HG03342 (cell line): ENCODE data around the gene SP140.
"Not testable (repeated sequence)": the region's sequence is repeated elsewhere in the genome, so short reads cannot be mapped to it uniquely, and the experiment has no call there.

ENCODE experiments used
- ATAC-seq: cut with Tn5 transposase; IDR thresholded peaks from one replicate; pipeline ENCODE4 v1.9.1; 2021; ENCODE audit warnings: mild to moderate bottlenecking, moderate library complexity; ENCODE audit not compliant: unreplicated experiment

SP140 gene

GRCh38 chr2:230225486-230225885 lies at the start of gene SP140:
TSS of gene SP140 (plus strand) at chr2:230225736. CDS start at chr2:230225845, 109 bp downstream.
- peak; percentile 64 for ATAC-seq

DNA sequence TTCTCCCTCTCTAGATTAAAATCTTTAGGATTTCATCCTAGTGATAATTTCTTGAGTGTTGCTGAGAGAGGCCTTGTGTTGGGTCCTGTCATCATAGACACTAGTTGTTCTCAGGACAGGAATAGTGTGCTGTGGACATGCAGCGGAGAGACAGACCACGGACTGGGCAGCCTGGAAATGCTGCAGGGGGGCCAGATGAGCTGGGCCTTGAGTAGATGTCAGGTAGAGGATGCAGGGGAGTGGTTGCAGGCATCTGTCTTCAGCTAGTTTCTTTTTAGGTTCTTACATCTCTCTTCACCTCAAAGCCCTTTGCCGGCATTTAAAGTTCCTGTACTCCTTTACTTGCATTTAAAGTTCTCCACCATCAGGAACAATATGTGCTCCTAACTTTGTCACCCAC lies 48.5 kb upstream of the SP140 start:
- ATAC-seq = no peak

DNA sequence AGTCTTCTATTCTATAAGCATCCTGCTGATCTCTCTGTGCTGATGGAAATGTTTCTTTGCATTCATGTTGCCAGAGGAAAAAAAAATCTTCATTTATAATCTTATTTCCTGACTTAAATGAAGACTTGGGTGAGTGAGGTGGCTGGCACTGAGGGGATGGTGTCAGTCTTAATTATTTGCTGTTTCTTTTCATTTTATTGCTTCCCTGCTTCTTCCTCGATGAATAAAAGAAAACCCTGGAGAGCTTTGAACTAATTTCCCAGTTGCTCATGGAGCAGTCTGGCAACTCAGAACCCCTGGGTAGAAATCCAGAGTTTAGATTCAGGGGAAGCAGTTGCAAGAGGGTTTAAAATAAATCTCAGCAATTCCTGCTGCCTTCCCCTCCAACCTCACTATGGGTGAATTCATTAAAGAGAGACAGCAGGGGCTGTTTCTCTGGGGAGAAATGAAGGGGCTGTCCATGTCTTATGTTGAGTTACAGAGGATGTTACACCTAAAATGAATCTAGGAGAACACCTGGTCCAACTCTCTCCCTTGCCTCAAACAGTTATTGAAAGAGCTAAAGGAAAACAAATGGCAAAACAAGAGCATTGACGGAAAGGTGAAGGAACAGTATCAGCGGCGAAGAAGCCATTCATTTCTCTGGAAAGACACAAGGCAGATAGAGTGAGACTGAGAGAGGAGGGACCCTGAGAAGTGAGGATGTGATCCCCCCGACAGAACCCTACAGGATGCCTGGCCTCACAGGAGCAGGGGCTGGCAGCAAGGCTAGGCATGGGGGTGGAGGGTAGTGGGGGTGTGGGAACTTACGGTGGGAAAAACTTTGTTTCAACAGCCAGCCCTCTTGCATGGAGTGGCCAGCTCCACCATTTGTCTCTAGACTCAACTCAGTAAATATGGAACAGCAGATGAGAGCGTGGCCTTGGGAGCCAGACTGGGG lies 46.7 kb upstream of the SP140 start:
- no peak for ATAC-seq

- ATAC-seq = no peak
Observed at GRCh38 chr2:230179907-230180306, 45.6 kb upstream of the SP140 start.

DNA sequence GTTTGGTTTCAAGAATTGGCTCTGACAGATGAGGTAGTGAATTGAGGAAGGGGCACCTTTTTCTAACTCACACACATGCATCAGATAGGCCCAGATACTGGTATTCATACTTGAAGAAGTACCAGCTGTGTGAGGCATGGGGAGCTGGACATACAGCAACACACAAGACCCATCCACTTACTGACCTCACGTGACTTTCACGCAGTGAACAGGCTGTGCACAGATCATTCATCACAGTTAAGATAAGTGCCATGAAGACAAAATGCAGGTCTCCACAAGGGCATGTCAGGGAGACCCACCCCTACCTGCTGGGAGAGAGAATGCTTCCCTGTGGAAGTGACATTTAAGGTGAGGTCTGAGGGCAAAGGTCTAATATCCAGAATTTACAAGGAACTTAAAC lies 44.3 kb upstream of the SP140 start:
- ATAC-seq = no peak

- ATAC-seq = no peak
Observed at GRCh38 chr2:230184727-230185578, 40.6 kb upstream of the SP140 start.

DNA sequence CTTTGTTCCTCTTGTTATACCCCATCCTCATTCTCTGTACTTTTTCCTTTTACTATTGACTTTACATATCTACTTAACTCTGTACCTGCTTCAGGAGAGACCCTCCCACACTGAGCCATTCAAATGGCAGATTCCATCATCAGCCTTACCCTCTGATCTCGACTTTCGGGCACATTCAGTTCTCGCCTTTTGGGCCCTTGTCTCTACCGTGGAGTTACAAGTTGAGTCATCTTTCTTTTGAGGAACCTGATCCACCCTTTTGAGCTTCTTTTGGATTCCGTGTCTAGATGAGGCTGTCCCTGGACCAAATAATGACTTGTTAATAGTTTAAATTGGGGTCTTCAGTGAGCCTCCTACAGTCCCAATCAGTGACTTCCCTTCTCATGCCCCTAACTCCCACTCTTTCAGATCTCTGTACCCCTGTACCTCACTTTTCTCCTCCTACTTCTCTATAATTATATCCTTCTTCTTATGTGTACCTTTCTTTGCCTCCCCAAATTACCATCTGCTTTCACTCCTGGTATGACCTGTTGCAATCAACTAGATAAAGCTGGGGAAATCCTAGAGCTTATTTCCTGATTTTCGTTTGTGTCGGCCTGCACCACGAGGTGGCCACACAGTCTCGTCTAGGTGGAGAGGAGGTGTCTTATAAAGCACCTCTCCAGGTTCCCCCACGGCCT lies 23.0 kb upstream of the SP140 start:
- ATAC-seq = peak; percentile 48

DNA sequence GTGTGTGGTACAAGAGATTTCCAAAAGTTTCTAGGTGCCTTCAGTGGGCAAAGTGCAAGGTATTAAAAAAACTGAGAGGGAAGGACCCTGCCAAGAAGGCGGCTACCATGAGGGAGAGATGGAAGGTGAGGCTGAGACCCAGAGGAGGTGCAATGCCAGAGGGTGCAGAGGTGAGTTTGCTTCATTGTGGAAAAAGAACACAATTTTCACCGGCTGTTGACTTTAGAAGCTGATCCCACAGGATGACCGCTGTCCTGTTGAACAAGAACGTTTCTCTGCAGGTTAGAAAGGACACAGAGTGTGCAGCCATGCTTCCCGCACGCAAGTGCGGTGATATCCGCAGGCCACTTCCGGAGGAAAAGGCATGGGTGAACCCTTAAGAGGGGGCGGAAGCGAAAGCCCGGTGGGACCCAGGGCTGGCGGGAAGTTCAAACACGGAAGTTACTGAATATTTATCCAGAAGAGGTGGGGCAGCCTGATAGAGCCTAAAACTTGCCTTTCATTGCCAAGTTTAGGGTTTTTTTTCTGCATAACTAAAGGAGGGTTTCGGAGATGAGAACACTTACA lies 22.3 kb upstream of the SP140 start:
- peak; percentile 60 for ATAC-seq

DNA sequence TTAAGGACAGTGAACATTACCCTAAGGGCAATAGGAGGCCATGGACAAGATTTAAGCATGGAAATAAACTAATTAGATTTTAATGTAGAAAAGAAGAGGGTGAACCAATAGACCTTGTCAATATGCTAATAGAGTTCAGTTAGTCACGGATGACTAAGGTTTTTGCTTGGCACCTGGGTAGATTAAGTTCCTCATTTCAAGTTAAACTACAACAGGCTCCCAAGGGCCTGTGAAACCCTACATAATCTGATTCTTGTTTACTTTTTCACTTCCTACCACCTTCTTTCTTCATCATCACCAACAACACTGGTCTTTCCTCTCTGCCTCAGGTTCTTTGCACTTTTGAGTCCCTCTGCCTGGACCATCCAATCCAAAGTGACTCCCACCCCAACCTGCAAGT lies 20.5 kb upstream of the SP140 start:
- peak; percentile 35 for ATAC-seq

- no peak for ATAC-seq
Observed at GRCh38 chr2:230205721-230206120, 19.8 kb upstream of the SP140 start.

- no peak for ATAC-seq
Observed at GRCh38 chr2:230208576-230208975, 17.0 kb upstream of the SP140 start.

GRCh38 chr2:230209422-230210051 lies 16.0 kb upstream of the SP140 start:
- peak; percentile 67 for ATAC-seq

- no peak for ATAC-seq
Observed at GRCh38 chr2:230216489-230216888, 9.0 kb upstream of the SP140 start.

DNA sequence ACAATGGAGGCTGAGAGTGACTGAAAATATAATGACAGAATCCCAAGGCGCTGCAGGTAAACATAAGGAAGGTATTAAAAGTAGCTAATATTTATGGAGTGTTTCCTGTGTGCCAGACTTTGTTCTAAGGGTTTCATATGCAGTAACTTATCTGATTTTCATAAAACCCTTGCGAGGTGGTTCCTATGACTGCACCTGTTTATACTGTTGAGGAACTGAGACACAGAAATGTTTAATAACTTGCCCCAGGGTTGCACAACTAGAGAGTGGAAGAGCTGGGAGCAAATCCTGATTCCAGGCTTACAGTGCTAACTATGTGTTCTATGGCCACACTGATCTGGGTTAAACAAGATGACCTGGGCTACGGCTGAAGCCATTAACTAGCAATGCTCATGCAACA lies 8.1 kb upstream of the SP140 start:
- ATAC-seq = no peak

GRCh38 chr2:230218421-230218820 lies 7.1 kb upstream of the SP140 start:
- peak; percentile 29 for ATAC-seq

DNA sequence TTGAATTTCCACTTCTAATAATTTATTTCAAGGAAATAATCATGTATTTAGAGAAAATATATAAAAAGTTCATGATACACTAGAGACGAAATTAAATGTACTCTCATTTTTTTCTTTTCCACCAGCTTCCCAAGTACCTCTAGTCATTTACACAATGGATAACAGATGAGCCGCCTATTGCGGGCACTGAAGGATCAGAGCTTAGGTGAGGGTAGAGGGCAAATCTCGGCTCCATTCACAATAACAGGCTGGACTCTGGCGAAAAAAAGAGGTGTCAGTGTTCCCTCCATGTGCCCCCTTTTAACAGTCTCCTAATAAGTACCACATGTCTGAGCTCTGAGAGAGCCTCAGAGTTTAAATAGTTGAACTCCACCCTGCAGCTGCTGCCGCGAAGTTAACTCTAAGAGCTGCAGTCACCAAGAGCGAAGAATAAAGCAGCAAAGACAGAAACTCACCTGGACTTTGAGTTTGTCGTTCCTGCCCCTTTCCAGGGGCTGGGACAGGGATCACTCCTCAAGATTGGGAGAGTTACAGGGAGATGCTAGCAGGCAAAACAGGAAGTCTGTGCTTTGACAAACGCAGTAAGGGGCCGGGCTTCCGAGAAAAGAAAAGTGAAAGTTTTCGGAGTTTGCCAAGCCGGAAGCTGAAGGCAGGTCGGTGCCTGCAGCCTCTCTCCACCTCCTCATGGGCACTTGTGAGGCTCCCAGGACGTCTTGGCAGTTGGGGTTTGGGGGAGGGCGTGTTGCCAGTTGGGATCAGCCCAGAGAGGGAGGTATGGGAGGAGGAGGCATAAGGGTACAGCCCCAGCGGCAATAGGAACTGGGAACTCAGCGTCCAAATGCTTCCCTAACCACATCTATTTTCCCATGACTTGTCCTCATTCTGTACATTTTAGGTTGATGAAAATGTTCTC lies 5.9 kb upstream of the SP140 start, which contains the start of gene SP110:
SP110 (minus strand) TSS at position 566 of the 913 bp plus-strand sequence. CDS start 3,057 bp downstream, outside the sequence.
- ATAC-seq = peak; percentile 75

- no peak for ATAC-seq
Observed at GRCh38 chr2:230220347-230220969, 5.1 kb upstream of the SP140 start.

DNA sequence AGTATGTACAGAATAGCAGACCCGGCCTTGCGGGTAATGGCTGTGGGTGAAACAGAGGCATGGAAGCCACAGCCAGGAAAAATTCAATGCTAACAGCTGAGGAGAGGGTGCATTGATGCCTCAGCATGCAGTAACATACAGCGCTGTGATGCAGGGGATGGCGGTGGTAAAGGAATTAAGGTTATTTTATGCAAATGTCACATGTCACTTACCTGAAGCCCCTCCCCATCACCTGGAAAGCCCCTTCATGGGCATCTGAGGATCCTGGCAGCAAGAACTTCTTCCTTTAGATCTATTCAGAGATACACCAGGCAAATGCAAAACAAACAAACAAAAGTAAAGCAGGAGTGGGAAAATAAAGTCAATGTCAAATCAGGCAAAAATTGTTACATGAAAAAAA lies 4.0 kb upstream of the SP140 start:
- no peak for ATAC-seq

- ATAC-seq = not testable (repeated sequence)
Observed at GRCh38 chr2:230222829-230223228, 2.7 kb upstream of the SP140 start.
